Parathyroid adenoma (tissue), 2 donors: Measurements from ENCODE around the gene RSPH9.

Experiments used
- H2AFZ ChIP-seq: fragments of 300-600 bp; sonication (generic); one replicate; pipeline ENCODE4 v1.7.0; 2017; ENCODE audit warnings: antibody characterized with exemption, mild to moderate bottlenecking
- H3K27ac ChIP-seq: fragments of 300-600 bp; sonication (generic); one replicate; pipeline ENCODE4 v1.7.0; 2017
- H3K27me3 ChIP-seq: fragments of 300-600 bp; sonication (generic); one replicate; pipeline ENCODE4 v1.7.0; 2017; ENCODE audit warnings: low read length; ENCODE audit not compliant: control insufficient read depth, insufficient read depth
- H3K36me3 ChIP-seq: fragments of 300-600 bp; sonication (generic); one replicate; pipeline ENCODE4 v1.7.0; 2017; ENCODE audit warnings: low read length; ENCODE audit not compliant: control insufficient read depth, insufficient read depth
- H3K4me1 ChIP-seq: fragments of 300-600 bp; sonication (generic); one replicate; pipeline ENCODE4 v1.7.0; 2017; ENCODE audit warnings: control low read depth
- H3K4me2 ChIP-seq: fragments of 300-600 bp; sonication (generic); one replicate; pipeline ENCODE4 v1.7.0; 2017; ENCODE audit warnings: low read length
- H3K4me3 ChIP-seq: fragments of 300-600 bp; sonication (generic); one replicate; pipeline ENCODE4 v1.7.0; 2017; ENCODE audit warnings: low read depth, low read length
- H3K79me2 ChIP-seq: fragments of 300-600 bp; sonication (generic); one replicate; pipeline ENCODE4 v1.7.0; 2017; ENCODE audit warnings: control low read depth
- H3K9ac ChIP-seq: fragments of 300-600 bp; sonication (generic); one replicate; pipeline ENCODE4 v1.7.0; 2017; ENCODE audit warnings: mild to moderate bottlenecking
- H3K9me3 ChIP-seq: fragments of 300-600 bp; sonication (generic); one replicate; pipeline ENCODE4 v1.7.0; 2017; ENCODE audit warnings: low read length; ENCODE audit not compliant: control insufficient read depth
- TF ChIP-seq, protein P1 (sequence below): fragments of 300-600 bp; sonication (generic); IDR thresholded peaks from one replicate; pipeline ENCODE4 v1.7.0; 2017; ENCODE audit warnings: antibody characterized with exemption, mild to moderate bottlenecking
- donor health status: primary hyperparathyroidism.

RSPH9 gene

DNA sequence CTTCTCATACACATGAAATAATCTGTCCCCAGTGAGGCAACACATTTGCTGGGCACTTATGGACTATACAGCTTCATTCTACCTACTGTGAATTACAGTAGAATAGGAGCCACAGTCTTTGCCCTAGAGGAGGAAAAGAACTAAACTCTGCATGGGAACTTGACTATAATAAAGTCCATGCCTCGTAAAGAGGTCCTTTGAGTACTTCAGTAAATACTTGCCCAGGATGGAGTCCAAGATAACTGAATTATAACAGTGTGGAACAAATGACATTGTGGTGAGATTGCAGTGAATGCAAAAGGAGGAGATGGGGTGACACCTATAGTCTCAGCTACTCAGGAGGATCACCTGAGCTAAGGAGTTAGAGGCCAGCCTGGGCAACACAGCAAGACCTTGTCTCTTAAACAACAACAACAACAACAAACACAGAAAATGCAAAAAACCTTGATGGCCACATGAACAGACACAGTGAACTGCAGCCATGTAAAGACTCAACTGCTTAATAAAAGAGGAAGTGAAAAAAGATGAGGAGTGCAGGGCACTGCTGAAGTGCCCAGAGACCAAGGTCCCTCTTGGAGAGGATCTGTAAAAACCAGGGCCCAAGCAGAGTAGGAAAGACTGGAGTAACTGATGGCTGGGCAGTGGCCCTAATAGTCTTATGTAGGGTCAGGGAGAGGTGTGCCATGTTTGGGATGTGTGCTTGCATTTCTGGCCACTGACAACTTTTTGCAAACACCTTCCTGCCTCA is 39.0 kb downstream of the RSPH9 start:
- H3K4me2 ChIP-seq = no peak overlapping the region
- no peak overlapping the region for H3K27ac ChIP-seq
- H3K9ac ChIP-seq = no peak overlapping the region
- TF ChIP-seq, protein P1, sequence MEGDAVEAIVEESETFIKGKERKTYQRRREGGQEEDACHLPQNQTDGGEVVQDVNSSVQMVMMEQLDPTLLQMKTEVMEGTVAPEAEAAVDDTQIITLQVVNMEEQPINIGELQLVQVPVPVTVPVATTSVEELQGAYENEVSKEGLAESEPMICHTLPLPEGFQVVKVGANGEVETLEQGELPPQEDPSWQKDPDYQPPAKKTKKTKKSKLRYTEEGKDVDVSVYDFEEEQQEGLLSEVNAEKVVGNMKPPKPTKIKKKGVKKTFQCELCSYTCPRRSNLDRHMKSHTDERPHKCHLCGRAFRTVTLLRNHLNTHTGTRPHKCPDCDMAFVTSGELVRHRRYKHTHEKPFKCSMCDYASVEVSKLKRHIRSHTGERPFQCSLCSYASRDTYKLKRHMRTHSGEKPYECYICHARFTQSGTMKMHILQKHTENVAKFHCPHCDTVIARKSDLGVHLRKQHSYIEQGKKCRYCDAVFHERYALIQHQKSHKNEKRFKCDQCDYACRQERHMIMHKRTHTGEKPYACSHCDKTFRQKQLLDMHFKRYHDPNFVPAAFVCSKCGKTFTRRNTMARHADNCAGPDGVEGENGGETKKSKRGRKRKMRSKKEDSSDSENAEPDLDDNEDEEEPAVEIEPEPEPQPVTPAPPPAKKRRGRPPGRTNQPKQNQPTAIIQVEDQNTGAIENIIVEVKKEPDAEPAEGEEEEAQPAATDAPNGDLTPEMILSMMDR = no peak
- H2AFZ ChIP-seq = no peak overlapping the region
- H3K36me3 ChIP-seq = no peaks in the 10 kb centered on the region
- peaks cover 34% of the 10 kb centered on the region for H3K79me2 ChIP-seq
- H3K4me3 ChIP-seq = no peak overlapping the region
- no peaks in the 10 kb centered on the region for H3K27me3 ChIP-seq
- H3K9me3 ChIP-seq = no peaks in the 10 kb centered on the region
- H3K4me1 ChIP-seq = peaks cover 20% of the 10 kb centered on the region

DNA sequence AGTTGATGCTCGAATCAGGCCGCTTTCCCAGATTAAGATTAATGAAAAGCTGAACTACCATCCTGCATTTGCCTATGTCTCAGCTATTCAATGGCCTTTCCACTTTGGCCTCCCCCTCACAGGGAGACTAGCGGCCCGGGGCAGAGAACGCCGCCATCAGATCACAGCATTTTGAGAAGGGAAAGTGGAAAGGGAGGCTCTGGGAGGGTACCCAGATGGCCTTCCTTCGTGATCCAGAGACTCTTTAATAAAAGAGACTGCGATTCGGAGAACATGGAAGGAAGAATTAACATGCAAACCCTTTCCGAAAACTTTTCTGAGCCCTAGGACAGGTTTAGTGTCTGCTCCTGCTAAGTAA is 42.2 kb downstream of the RSPH9 start:
- peak overlapping the region; percentile 98 for H2AFZ ChIP-seq
- H3K79me2 ChIP-seq = peaks cover 24% of the 10 kb centered on the region
- no peaks in the 10 kb centered on the region for H3K36me3 ChIP-seq
- H3K4me2 ChIP-seq = peak overlapping the region; percentile 93
- H3K27me3 ChIP-seq = no peaks in the 10 kb centered on the region
- peaks cover 20% of the 10 kb centered on the region for H3K4me1 ChIP-seq
- TF ChIP-seq, protein P1 = no peak
- H3K9ac ChIP-seq = peak overlapping the region; percentile 95
- H3K4me3 ChIP-seq = peak overlapping the region; percentile 78
- no peaks in the 10 kb centered on the region for H3K9me3 ChIP-seq
- H3K27ac ChIP-seq = peak overlapping the region; percentile 75

GRCh38 chr6:43687437-43688347 is 42.9 kb downstream of the RSPH9 start, which contains the start of gene MRPS18A:
Gene MRPS18A, minus strand, starts transcription at chr6:43687791. Its CDS starts 12 bp downstream, at chr6:43687779.
- Histone ChIP-seq H3K36me3 (no peaks in the 10 kb centered on the region), H3K9ac (peak within 1 kb of the TSS; percentile 95), H3K4me3 (peak within 1 kb of the TSS; percentile 78), H3K27ac (peak within 1 kb of the TSS; percentile 75), H3K4me1 (peaks cover 20% of the 10 kb centered on the region), H3K79me2 (peaks cover 24% of the 10 kb centered on the region), H3K9me3 (no peaks in the 10 kb centered on the region), H3K27me3 (no peaks in the 10 kb centered on the region), H2AFZ (peak within 1 kb of the TSS; percentile 98), H3K4me2 (peak within 1 kb of the TSS; percentile 93)
- TF ChIP-seq, protein P1 = no peak

GRCh38 chr6:43689421-43689820 is 44.6 kb downstream of the RSPH9 start:
- Histone ChIP-seq H3K9ac (no peak overlapping the region), H3K4me3 (no peak overlapping the region), H3K79me2 (peaks cover 21% of the 10 kb centered on the region), H2AFZ (no peak overlapping the region), H3K4me2 (no peak overlapping the region), H3K27me3 (no peaks in the 10 kb centered on the region), H3K9me3 (no peaks in the 10 kb centered on the region), H3K27ac (no peak overlapping the region), H3K36me3 (no peaks in the 10 kb centered on the region), H3K4me1 (peaks cover 10% of the 10 kb centered on the region)
- TF ChIP-seq, protein P1 = no peak
